Activated CD4-positive, alpha-beta memory T cell treated with anti-CD3 and anti-CD28 coated beads, Interleukin-2, amount 10 ng/mL, durations not matched to agents 7 days and 5 days (primary cell): ENCODE measurements around the gene TSPOAP1. TPM values are rescaled to one million over a fixed set of nuclear protein-coding genes. Genes with fewer than 3 reads are reported as not detected.

ENCODE experiments used
- CTCF ChIA-PET: fragments of 350-600 bp; sonication (Branson Sonifier 250); formaldehyde crosslinking; loops from one replicate; lab custom pipeline; 2021; ENCODE audit warnings: antibody characterized with exemption, inconsistent platforms; lab: Charles Lee
- POLR2A ChIA-PET: fragments of 350-600 bp; sonication (Branson Sonifier 250); formaldehyde crosslinking; loops from one replicate; lab custom pipeline; 2021; ENCODE audit warnings: antibody characterized with exemption; lab: Charles Lee
- DNase-seq: peaks from one replicate; pipeline ENCODE4 v3.0.0-alpha.2; 2020
- H3K27ac Mint-ChIP-seq: one replicate; pipeline ENCODE4 v1.8.0; 2021; ENCODE audit warnings: mild to moderate bottlenecking, mixed read lengths
- H3K27me3 Mint-ChIP-seq: one replicate; pipeline ENCODE4 v1.8.0; 2021; ENCODE audit warnings: mixed read lengths
- H3K36me3 Mint-ChIP-seq: one replicate; pipeline ENCODE4 v1.8.0; 2021; ENCODE audit warnings: low read depth, mixed read lengths
- H3K4me1 Mint-ChIP-seq: one replicate; pipeline ENCODE4 v1.8.0; 2021; ENCODE audit warnings: mixed read lengths
- H3K4me3 Mint-ChIP-seq: one replicate; pipeline ENCODE4 v1.8.0; 2021; ENCODE audit warnings: mild to moderate bottlenecking, mixed read lengths
- H3K9me3 Mint-ChIP-seq: one replicate; pipeline ENCODE4 v1.8.0; 2021; ENCODE audit warnings: mixed read lengths
- total RNA-seq, 2 experiments: library from RNA; stranded (reverse); gene quantifications; one replicate each; pipeline ENCODE4 v1.2.3, GENCODE V29; 2021

Gene TSPOAP1
- total RNA-seq, 2 experiments from 2014 or later: 60.9 to 69.4 TPM

- Mint-ChIP-seq H3K27me3 (no peaks in the 10 kb centered on the region), H3K4me3 (peak overlapping the region; percentile 98), H3K9me3 (no peaks in the 10 kb centered on the region), H3K4me1 (peaks cover 52% of the 10 kb centered on the region), H3K36me3 (peaks cover 56% of the 10 kb centered on the region), H3K27ac (peak overlapping the region; percentile 100)
- POLR2A ChIA-PET: interaction anchor here (0.7 to 22.3 kb wide), 22 partner anchors 3 to 1501 kb away, joined by 3 to 1460 read pairs (median 12); partner anchors contain the start of genes HSF5, MTMR4, RNF43 and SKA2
- CTCF ChIA-PET: interaction anchor here (0.8 to 6.0 kb wide), 8 partner anchors 8 to 150 kb away, joined by 3 to 51 read pairs (median 13); partner anchors contain the start of genes RNF43 and SUPT4H1
- peak; percentile 96 for DNase-seq
These were observed 9.2 kb upstream of the TSPOAP1 start for GRCh38 chr17:58337600-58338453.

- peaks cover 53% of the 10 kb centered on the region for H3K36me3 Mint-ChIP-seq
- POLR2A ChIA-PET: interaction anchor here (0.5 to 22.3 kb wide), 21 partner anchors 6 to 1502 kb away, joined by 3 to 1460 read pairs (median 11); partner anchors contain the start of genes HSF5, MTMR4, RNF43 and SKA2
- H3K27ac Mint-ChIP-seq: peak overlapping the region; percentile 100
- peak; percentile 66 for DNase-seq
- H3K27me3 Mint-ChIP-seq: peaks cover under 1% of the 10 kb centered on the region
- H3K4me3 Mint-ChIP-seq: peak overlapping the region; percentile 98
- no peaks in the 10 kb centered on the region for H3K9me3 Mint-ChIP-seq
- peaks cover 47% of the 10 kb centered on the region for H3K4me1 Mint-ChIP-seq
- CTCF ChIA-PET: interaction anchor here (0.8 to 6.0 kb wide), 8 partner anchors 9 to 150 kb away, joined by 3 to 51 read pairs (median 13); partner anchors contain the start of genes RNF43 and SUPT4H1
These were observed 8.6 kb upstream of the TSPOAP1 start for GRCh38 chr17:58337210-58337599.

GRCh38 chr17:58336456-58337209 lies 8.0 kb upstream of the TSPOAP1 start:
- CTCF ChIA-PET: interaction anchor here (1.7 to 6.0 kb wide), 5 partner anchors 9 to 81 kb away, joined by 4 to 51 read pairs (median 26); partner anchors contain the start of genes RNF43 and SUPT4H1
- DNase-seq: peak; percentile 42
- Mint-ChIP-seq H3K27me3 (peaks cover 2% of the 10 kb centered on the region), H3K4me3 (peak overlapping the region; percentile 98), H3K9me3 (no peaks in the 10 kb centered on the region), H3K36me3 (peaks cover 53% of the 10 kb centered on the region), H3K27ac (peak overlapping the region; percentile 100), H3K4me1 (peaks cover 45% of the 10 kb centered on the region)
- POLR2A ChIA-PET: interaction anchor here (0.5 to 22.3 kb wide), 21 partner anchors 7 to 1502 kb away, joined by 3 to 1460 read pairs (median 11); partner anchors contain the start of genes CLTC, HSF5, MTMR4 and RNF43

- Mint-ChIP-seq H3K9me3 (no peaks in the 10 kb centered on the region), H3K36me3 (peaks cover 54% of the 10 kb centered on the region), H3K27ac (peak overlapping the region; percentile 100), H3K4me1 (peaks cover 43% of the 10 kb centered on the region), H3K4me3 (peak overlapping the region; percentile 98), H3K27me3 (peaks cover 2% of the 10 kb centered on the region)
- CTCF ChIA-PET: interaction anchor here (4.1 to 5.0 kb wide), 2 partner anchors 10 to 16 kb away, joined by 26 to 51 read pairs; partner anchors contain the start of gene SUPT4H1
- DNase-seq: peak; percentile 88
- POLR2A ChIA-PET: interaction anchor here (0.6 to 22.3 kb wide), 19 partner anchors 7 to 1503 kb away, joined by 3 to 1460 read pairs (median 11); partner anchors contain the start of genes CLTC, MTMR4, RNF43 and SRSF1
These were observed 7.3 kb upstream of the TSPOAP1 start for GRCh38 chr17:58335779-58336455.

- ChIA-PET POLR2A (interaction anchor here (0.6 to 22.3 kb wide), 18 partner anchors 8 to 1504 kb away, joined by 3 to 1460 read pairs (median 10); partner anchors contain the start of genes CLTC, RNF43, SRSF1 and SUPT4H1), CTCF (interaction anchor here (4.1 to 5.0 kb wide), 2 partner anchors 11 to 17 kb away, joined by 26 to 51 read pairs; partner anchors contain the start of gene SUPT4H1)
- peak overlapping the region; percentile 100 for H3K27ac Mint-ChIP-seq
- peak overlapping the region; percentile 98 for H3K4me3 Mint-ChIP-seq
- H3K27me3 Mint-ChIP-seq: peaks cover 2% of the 10 kb centered on the region
- H3K4me1 Mint-ChIP-seq: peaks cover 40% of the 10 kb centered on the region
- H3K36me3 Mint-ChIP-seq: peaks cover 54% of the 10 kb centered on the region
- H3K9me3 Mint-ChIP-seq: no peaks in the 10 kb centered on the region
- peak; percentile 64 for DNase-seq
These were observed 6.6 kb upstream of the TSPOAP1 start for GRCh38 chr17:58335061-58335731.

GRCh38 chr17:58334661-58335060 lies 6.1 kb upstream of the TSPOAP1 start:
- H3K4me3 Mint-ChIP-seq: peak overlapping the region; percentile 98
- H3K9me3 Mint-ChIP-seq: no peaks in the 10 kb centered on the region
- peak overlapping the region; percentile 100 for H3K27ac Mint-ChIP-seq
- H3K36me3 Mint-ChIP-seq: peaks cover 55% of the 10 kb centered on the region
- CTCF ChIA-PET: interaction anchor here (0.6 to 5.0 kb wide), 5 partner anchors 9 to 17 kb away, joined by 3 to 51 read pairs (median 22); partner anchors contain the start of gene SUPT4H1
- POLR2A ChIA-PET: interaction anchor here (0.6 to 22.3 kb wide), 13 partner anchors 9 to 1504 kb away, joined by 3 to 1460 read pairs (median 30); partner anchors contain the start of genes RNF43, SRSF1, SUPT4H1 and TSPOAP1
- peaks cover 2% of the 10 kb centered on the region for H3K27me3 Mint-ChIP-seq
- no peak for DNase-seq
- H3K4me1 Mint-ChIP-seq: peaks cover 40% of the 10 kb centered on the region

- peaks cover 55% of the 10 kb centered on the region for H3K36me3 Mint-ChIP-seq
- H3K4me1 Mint-ChIP-seq: peaks cover 44% of the 10 kb centered on the region
- ChIA-PET POLR2A (interaction anchor here (1.2 to 22.3 kb wide), 11 partner anchors 9 to 1630 kb away, joined by 3 to 1460 read pairs (median 17); partner anchors contain the start of genes RNF43, RNFT1, SRSF1 and SUPT4H1), CTCF (interaction anchor here (0.6 to 1.8 kb wide), 5 partner anchors 10 to 83 kb away, joined by 3 to 22 read pairs (median 3); partner anchors contain the start of genes RNF43 and SUPT4H1)
- peak overlapping the region; percentile 100 for H3K27ac Mint-ChIP-seq
- peak overlapping the region; percentile 98 for H3K4me3 Mint-ChIP-seq
- no peaks in the 10 kb centered on the region for H3K9me3 Mint-ChIP-seq
- no peak for DNase-seq
- peaks cover 2% of the 10 kb centered on the region for H3K27me3 Mint-ChIP-seq
These were observed 5.7 kb upstream of the TSPOAP1 start for GRCh38 chr17:58334256-58334655.

- ChIA-PET POLR2A (interaction anchor here (1.0 to 22.3 kb wide), 16 partner anchors 9 to 1631 kb away, joined by 3 to 1460 read pairs (median 8); partner anchors contain the start of genes MTMR4, PRR11, RNF43 and RNFT1), CTCF (interaction anchor here (1.0 to 1.8 kb wide), 4 partner anchors 10 to 84 kb away, joined by 3 to 22 read pairs (median 5); partner anchors contain the start of gene RNF43)
- Mint-ChIP-seq H3K4me3 (peak overlapping the region; percentile 98), H3K36me3 (peaks cover 57% of the 10 kb centered on the region), H3K27me3 (peaks cover 2% of the 10 kb centered on the region), H3K4me1 (peaks cover 47% of the 10 kb centered on the region), H3K9me3 (no peaks in the 10 kb centered on the region), H3K27ac (peak overlapping the region; percentile 100)
- peak; percentile 55 for DNase-seq
These were observed 5.2 kb upstream of the TSPOAP1 start for GRCh38 chr17:58333736-58334207.

- CTCF ChIA-PET: interaction anchor here (0.7 to 2.4 kb wide), 9 partner anchors 8 to 84 kb away, joined by 3 to 30 read pairs (median 4); partner anchors contain the start of genes RNF43 and SUPT4H1
- Mint-ChIP-seq H3K27ac (peak overlapping the region; percentile 100), H3K4me3 (peak overlapping the region; percentile 98), H3K27me3 (peaks cover 2% of the 10 kb centered on the region), H3K36me3 (peaks cover 61% of the 10 kb centered on the region), H3K4me1 (peaks cover 50% of the 10 kb centered on the region), H3K9me3 (no peaks in the 10 kb centered on the region)
- POLR2A ChIA-PET: interaction anchor here (1.0 to 22.3 kb wide), 27 partner anchors 10 to 1631 kb away, joined by 3 to 1460 read pairs (median 5); partner anchors contain the start of genes CUEDC1, MTMR4, PRR11 and RNF43
- peak; percentile 70 for DNase-seq
These were observed 4.5 kb upstream of the TSPOAP1 start for GRCh38 chr17:58332778-58333735.
